NT2/D1 (cell line): Measurements from ENCODE around the gene FOXP1.

ENCODE experiments used
- YY1 ChIP-seq: IDR thresholded peaks from 2 replicates; pipeline ENCODE4 v1.6.1; 2011; ENCODE audit not compliant: insufficient read length, insufficient read depth
- ZNF274 ChIP-seq: IDR thresholded peaks from 2 replicates; pipeline ENCODE4 v1.6.1; 2011; ENCODE audit warnings: mild to moderate bottlenecking, low read depth, low read length

DNA sequence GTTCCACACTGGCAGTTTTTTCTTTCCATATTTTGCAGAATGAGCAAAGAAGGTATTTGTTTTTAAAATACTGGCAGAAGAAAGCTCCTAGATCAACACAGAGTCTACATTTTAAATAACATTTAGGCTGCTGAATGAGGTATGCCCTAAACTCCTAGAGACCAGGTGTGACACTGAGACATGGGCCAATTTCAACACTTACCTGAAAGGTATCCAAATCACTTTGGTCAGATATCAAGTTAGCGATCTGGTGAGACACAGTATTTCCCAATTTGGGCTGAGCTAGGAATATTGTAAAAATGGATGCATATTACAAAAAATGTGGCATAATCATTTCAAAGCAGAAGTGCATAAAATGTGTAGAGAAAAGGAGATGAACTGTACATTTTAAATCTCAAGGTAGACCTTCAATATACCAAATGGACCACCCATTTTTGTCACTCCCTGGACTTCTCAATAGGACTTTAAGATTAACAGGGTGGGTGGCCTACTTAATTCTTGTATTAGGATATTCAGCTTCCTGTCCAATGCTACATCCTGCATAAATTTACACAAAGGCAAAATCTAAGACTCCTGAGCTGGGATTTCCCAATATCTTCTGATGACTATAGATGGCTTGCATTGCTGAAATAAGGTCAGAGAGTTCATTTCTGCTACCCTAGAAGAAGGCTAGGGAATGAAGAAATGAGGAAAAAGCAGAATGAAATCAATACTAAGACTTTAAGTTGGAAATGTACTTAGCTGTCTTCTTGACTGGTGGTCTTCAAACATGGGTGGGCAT is 487.8 kb downstream of the FOXP1 start:
- no peak for TF ChIP-seq YY1
- no peak for TF ChIP-seq ZNF274
